Fibroblast of lung (primary cell): ENCODE data around the gene TBXAS1. TPM values are rescaled to one million over a fixed set of nuclear protein-coding genes. Genes with fewer than 3 reads are reported as not detected.

Source experiments
- DNase-seq, 2 donors: peaks; one replicate each; pipeline versions ENCODE4 v3.0.0 to v3.0.0-alpha.2; 2010; ENCODE audit warnings: low read depth in 2 of 2
- H2AFZ ChIP-seq: 2 replicates; pipeline ENCODE4 v1.5.1; 2012; ENCODE audit warnings: low read length, control low read depth, inconsistent platforms
- H3K27ac ChIP-seq: 2 replicates; pipeline ENCODE4 v1.5.1; 2011; ENCODE audit warnings: low read length, control low read depth; ENCODE audit not compliant: insufficient read depth
- H3K27me3 ChIP-seq: 2 replicates; pipeline ENCODE4 v1.5.1; 2011; ENCODE audit warnings: mild to moderate bottlenecking, low read length; ENCODE audit not compliant: control insufficient read depth, insufficient read depth
- H3K36me3 ChIP-seq: 2 replicates; pipeline ENCODE4 v1.5.1; 2011; ENCODE audit warnings: low read length; ENCODE audit not compliant: control insufficient read depth, insufficient read depth
- H3K4me1 ChIP-seq: 2 replicates; pipeline ENCODE4 v1.5.1; 2011; ENCODE audit warnings: low read length; ENCODE audit not compliant: control insufficient read depth, insufficient read depth; ENCODE audit errors: extremely low read depth
- H3K4me2 ChIP-seq: 2 replicates; pipeline ENCODE4 v1.5.1; 2011; ENCODE audit warnings: low read length, control low read depth; ENCODE audit not compliant: insufficient read depth; ENCODE audit errors: extremely low read depth
- H3K4me3 ChIP-seq, 4 experiments: fragments of 200-600 bp in 1 of 4; sonication (generic) in 1 of 4; replicated peaks in 1 of 4; 2 replicates each; pipeline ENCODE4 v1.5.1; 2011 to 2016; ENCODE audit warnings: low read length in 4 of 4, low read depth in 3 of 4, mild to moderate bottlenecking in 3 of 4, control low read depth in 2 of 4, inconsistent platforms in 1 of 4, mixed read lengths in 1 of 4; ENCODE audit not compliant: insufficient read depth in 1 of 4; ENCODE audit errors: control extremely low read depth in 1 of 4
- H3K79me2 ChIP-seq: 2 replicates; pipeline ENCODE4 v1.5.1; 2012; ENCODE audit warnings: mild to moderate bottlenecking, low read length, inconsistent platforms; ENCODE audit not compliant: control insufficient read depth, insufficient read depth
- H3K9ac ChIP-seq: 2 replicates; pipeline ENCODE4 v1.5.1; 2011; ENCODE audit warnings: mild to moderate bottlenecking, low read length, control low read depth; ENCODE audit not compliant: insufficient read depth
- H3K9me3 ChIP-seq: 2 replicates; pipeline ENCODE4 v1.5.1; 2012; ENCODE audit warnings: low read depth, low read length; ENCODE audit not compliant: control insufficient read depth, insufficient read depth
- H4K20me1 ChIP-seq: 2 replicates; pipeline ENCODE4 v1.5.1; 2011; ENCODE audit warnings: low read length; ENCODE audit not compliant: control insufficient read depth, insufficient read depth; ENCODE audit errors: extremely low read depth
- CTCF ChIP-seq, 2 donors: IDR thresholded peaks in 1 of 2; conservative IDR thresholded peaks in 1 of 2; 1 replicate in 1 of 2; 2 replicates in 1 of 2; pipeline ENCODE4 v1.5.1; 2011 to 2012; ENCODE audit warnings: low read length in 2 of 2, control low read depth in 1 of 2, inconsistent platforms in 1 of 2, low read depth in 1 of 2, mild to moderate bottlenecking in 1 of 2
- EZH2 ChIP-seq: IDR thresholded peaks from 2 replicates; pipeline ENCODE4 v1.5.1; 2012; ENCODE audit warnings: low read length, control low read depth, mild to moderate bottlenecking; ENCODE audit errors: missing control alignments
- polyA plus RNA-seq, 2 donors: library from polyadenylated mRNA; depleted of rRNA in 1 of 2; stranded (reverse) in 1 of 2; unstranded in 1 of 2; fragments of >200 nt; gene quantifications; 2 replicates each; pipeline ENCODE4 v1.2.1, GENCODE V29; 2011 to 2012; ENCODE audit warnings: missing spikeins in 1 of 2
- total RNA-seq: library from RNA; depleted of rRNA; stranded (reverse); fragments of >200 nt; gene quantifications from 2 replicates; pipeline ENCODE4 v1.2.1, GENCODE V29; 2014

TBXAS1 gene
- total and polyA plus RNA-seq, 2 donors (not counting 1 experiment from before 2014, with no cell fraction given), result 1.5 to 2.1 TPM

DNA sequence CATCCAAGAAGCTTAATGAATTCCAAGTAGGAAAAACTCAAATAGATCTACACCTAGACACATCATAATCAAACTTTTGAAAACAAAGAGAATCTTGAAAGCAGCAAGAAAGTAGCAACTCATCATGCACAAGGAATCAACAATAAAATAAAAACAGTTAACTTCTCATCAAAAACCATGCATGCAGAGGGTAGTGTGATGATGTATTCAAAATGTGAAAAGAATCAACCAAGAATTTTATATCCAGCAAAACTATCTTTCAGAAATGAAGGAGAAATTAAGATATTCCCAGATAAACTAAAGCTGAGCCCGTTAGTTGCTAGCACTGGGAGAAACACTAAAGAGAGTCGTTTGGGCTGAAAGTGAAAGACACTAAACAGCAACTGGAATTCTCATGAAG is 238.0 kb downstream of the TBXAS1 start:
- H3K27ac ChIP-seq, result no peak overlapping the region
- DNase-seq, result no peak
- no peaks in the 10 kb centered on the region for H3K4me1 ChIP-seq
- H3K27me3 ChIP-seq, result no peaks in the 10 kb centered on the region
- H2AFZ ChIP-seq, result no peak overlapping the region
- TF ChIP-seq EZH2, result no peak
- no peak for TF ChIP-seq CTCF (conservative IDR thresholded peaks at IDR 0.05 in 1 of 2, IDR thresholded peaks at IDR 0.05 in 1 of 2; ENCODE audit: low read depth in 1 of 2, low read length in 2 of 2)
- H3K9ac ChIP-seq, result no peak overlapping the region
- no peak overlapping the region for H3K4me2 ChIP-seq
- H4K20me1 ChIP-seq, result no peaks in the 10 kb centered on the region
- no peak overlapping the region for H3K4me3 ChIP-seq
- H3K79me2 ChIP-seq, result no peaks in the 10 kb centered on the region
- H3K9me3 ChIP-seq, result no peaks in the 10 kb centered on the region
- no peaks in the 10 kb centered on the region for H3K36me3 ChIP-seq

GRCh38 chr7:140068033-140068432 is 239.0 kb downstream of the TBXAS1 start:
- Histone ChIP-seq H3K9me3 (no peaks in the 10 kb centered on the region), H3K79me2 (no peaks in the 10 kb centered on the region), H2AFZ (no peak overlapping the region), H3K27me3 (peaks cover 2% of the 10 kb centered on the region), H3K27ac (no peak overlapping the region), H4K20me1 (no peaks in the 10 kb centered on the region), H3K4me1 (no peaks in the 10 kb centered on the region), H3K4me3 (no peak overlapping the region), H3K36me3 (no peaks in the 10 kb centered on the region), H3K4me2 (no peak overlapping the region), H3K9ac (no peak overlapping the region)
- no peak for DNase-seq
- TF ChIP-seq CTCF (conservative IDR thresholded peaks at IDR 0.05 in 1 of 2, IDR thresholded peaks at IDR 0.05 in 1 of 2; ENCODE audit: low read depth in 1 of 2, low read length in 2 of 2) (no peak), EZH2 (no peak)

- H3K4me3 ChIP-seq, result no peak overlapping the region
- DNase-seq, result no peak
- H3K4me2 ChIP-seq, result no peak overlapping the region
- no peak overlapping the region for H3K9ac ChIP-seq
- H3K27me3 ChIP-seq, result peaks cover 4% of the 10 kb centered on the region
- H3K36me3 ChIP-seq, result no peaks in the 10 kb centered on the region
- TF ChIP-seq EZH2 (no peak), CTCF (conservative IDR thresholded peaks at IDR 0.05 in 1 of 2, IDR thresholded peaks at IDR 0.05 in 1 of 2; ENCODE audit: low read depth in 1 of 2, low read length in 2 of 2) (no peak)
- no peaks in the 10 kb centered on the region for H3K9me3 ChIP-seq
- no peak overlapping the region for H2AFZ ChIP-seq
- no peaks in the 10 kb centered on the region for H3K4me1 ChIP-seq
- H3K27ac ChIP-seq, result no peak overlapping the region
- H4K20me1 ChIP-seq, result no peaks in the 10 kb centered on the region
- no peaks in the 10 kb centered on the region for H3K79me2 ChIP-seq
Observed at GRCh38 chr7:140069298-140069949, 240.4 kb downstream of the TBXAS1 start.

Other genes with a start within 250 kb of the TBXAS1 start
- 9.2 and 11.1 TPM in 2 replicates for gene HIPK2, start 51.3 kb upstream of the TBXAS1 start, total RNA-seq
- gene HIPK2, start 51.3 kb upstream of the TBXAS1 start, polyA plus RNA-seq, result 10.1 and 19.8 TPM in 2 replicates
- gene PARP12, start 233.7 kb downstream of the TBXAS1 start, total RNA-seq, result 23.9 and 24.9 TPM in 2 replicates
- gene PARP12, start 233.7 kb downstream of the TBXAS1 start, polyA plus RNA-seq, result 16.9 and 19.1 TPM in 2 replicates